HUES48 (cell line): ENCODE data around the gene ELOVL6.

Experiments used
- H3K27ac ChIP-seq: one replicate; pipeline ENCODE4 v1.7.0; 2013; ENCODE audit warnings: low read depth, low read length, inconsistent platforms
- H3K27me3 ChIP-seq: 2 replicates; pipeline ENCODE4 v1.6.1; 2013; ENCODE audit warnings: mild to moderate bottlenecking, low read length; ENCODE audit not compliant: control insufficient read depth, insufficient read depth
- H3K36me3 ChIP-seq: 2 replicates; pipeline ENCODE4 v1.6.1; 2013; ENCODE audit warnings: low read length; ENCODE audit not compliant: control insufficient read depth, insufficient read depth
- H3K4me1 ChIP-seq: 2 replicates; pipeline ENCODE4 v1.6.1; 2013; ENCODE audit warnings: mild to moderate bottlenecking, low read length; ENCODE audit not compliant: control insufficient read depth, insufficient read depth
- H3K4me3 ChIP-seq: 2 replicates; pipeline ENCODE4 v1.5.1; 2013; ENCODE audit warnings: mild to moderate bottlenecking, low read depth, low read length
- H3K9ac ChIP-seq: 2 replicates; pipeline ENCODE4 v1.6.1; 2013; ENCODE audit warnings: mild to moderate bottlenecking, low read depth, low read length, moderate library complexity
- H3K9me3 ChIP-seq: 2 replicates; pipeline ENCODE4 v1.6.1; 2013; ENCODE audit warnings: low read length; ENCODE audit not compliant: control insufficient read depth, insufficient read depth

ELOVL6 gene

DNA sequence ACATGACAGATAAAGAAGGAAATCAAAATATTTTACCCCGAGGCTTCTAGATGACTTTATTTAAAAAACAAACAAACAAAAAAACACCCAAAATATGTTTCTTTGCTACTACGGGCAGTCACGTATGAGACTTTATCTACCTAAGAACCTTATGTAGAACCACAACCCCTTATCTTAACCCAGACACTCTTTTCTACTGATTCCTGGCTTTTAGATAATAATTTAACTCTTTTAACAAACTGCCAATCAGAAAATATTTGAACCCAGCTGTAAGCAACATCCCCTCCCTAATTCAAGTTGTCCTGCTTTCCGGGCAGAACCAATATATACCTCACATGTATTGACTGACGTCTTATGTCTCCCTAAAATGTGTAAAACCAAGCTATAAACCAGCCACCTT is 15.4 kb downstream of the ELOVL6 start:
- H3K4me3 ChIP-seq, result no peak overlapping the region
- peak overlapping the region; percentile 93 for H3K27ac ChIP-seq
- H3K36me3 ChIP-seq, result peaks cover 42% of the 10 kb centered on the region

DNA sequence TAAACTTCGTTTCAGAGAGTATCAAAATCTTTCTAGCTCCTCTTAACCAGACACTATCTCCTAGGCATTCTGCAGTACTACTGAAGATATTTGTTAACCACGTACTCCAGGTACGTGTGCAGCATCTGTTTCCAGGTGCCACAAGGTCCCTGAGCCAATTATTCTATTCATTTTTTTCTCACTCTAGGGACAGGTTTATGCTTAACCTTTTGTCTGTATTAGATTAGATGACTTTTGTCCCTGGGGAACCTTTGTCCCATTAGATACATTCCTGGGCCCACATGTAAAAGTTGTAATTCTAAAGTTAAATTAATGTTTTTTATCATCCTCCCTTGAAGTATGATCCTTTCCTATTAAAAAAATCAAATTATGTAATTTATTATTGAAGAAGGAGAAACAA is 16.5 kb downstream of the ELOVL6 start:
- Histone ChIP-seq H3K27ac (no peak overlapping the region), H3K9me3 (no peaks in the 10 kb centered on the region), H3K9ac (no peak overlapping the region), H3K36me3 (peaks cover 47% of the 10 kb centered on the region), H3K4me1 (peaks cover 18% of the 10 kb centered on the region), H3K4me3 (no peak overlapping the region), H3K27me3 (no peaks in the 10 kb centered on the region)

More for the DNA sequence above, 15.4 kb downstream of the ELOVL6 start:
- no peaks in the 10 kb centered on the region for H3K9me3 ChIP-seq
- no peaks in the 10 kb centered on the region for H3K27me3 ChIP-seq
- no peak overlapping the region for H3K9ac ChIP-seq
- peaks cover 18% of the 10 kb centered on the region for H3K4me1 ChIP-seq

GRCh38 chr4:110175634-110176033 is 22.8 kb downstream of the ELOVL6 start:
- Histone ChIP-seq H3K27me3 (no peaks in the 10 kb centered on the region), H3K9me3 (no peaks in the 10 kb centered on the region), H3K4me3 (no peak overlapping the region), H3K27ac (no peak overlapping the region), H3K4me1 (no peaks in the 10 kb centered on the region), H3K36me3 (peaks cover 52% of the 10 kb centered on the region), H3K9ac (no peak overlapping the region)

DNA sequence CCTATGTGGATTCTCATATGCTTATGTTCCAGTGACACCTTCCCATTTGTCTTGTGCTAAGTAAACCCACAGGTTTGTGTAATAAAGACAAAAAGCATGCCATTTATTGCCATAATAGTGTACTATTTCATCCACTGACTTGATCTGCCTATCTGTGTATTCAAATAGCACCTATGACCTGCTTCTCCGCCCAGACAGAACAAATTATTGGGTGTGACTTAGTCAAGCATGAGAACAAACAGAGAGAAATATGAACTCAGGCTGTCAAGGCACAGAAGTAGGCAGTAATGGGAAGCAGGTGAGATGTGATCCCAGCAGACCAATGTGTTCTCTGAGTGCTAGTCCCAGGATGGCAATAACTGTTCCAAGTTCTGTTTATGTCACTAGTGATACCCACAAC is 25.4 kb downstream of the ELOVL6 start:
- Histone ChIP-seq H3K27me3 (no peaks in the 10 kb centered on the region), H3K36me3 (peaks cover 47% of the 10 kb centered on the region), H3K4me3 (no peak overlapping the region), H3K9ac (no peak overlapping the region), H3K4me1 (no peaks in the 10 kb centered on the region), H3K9me3 (no peaks in the 10 kb centered on the region), H3K27ac (no peak overlapping the region)

DNA sequence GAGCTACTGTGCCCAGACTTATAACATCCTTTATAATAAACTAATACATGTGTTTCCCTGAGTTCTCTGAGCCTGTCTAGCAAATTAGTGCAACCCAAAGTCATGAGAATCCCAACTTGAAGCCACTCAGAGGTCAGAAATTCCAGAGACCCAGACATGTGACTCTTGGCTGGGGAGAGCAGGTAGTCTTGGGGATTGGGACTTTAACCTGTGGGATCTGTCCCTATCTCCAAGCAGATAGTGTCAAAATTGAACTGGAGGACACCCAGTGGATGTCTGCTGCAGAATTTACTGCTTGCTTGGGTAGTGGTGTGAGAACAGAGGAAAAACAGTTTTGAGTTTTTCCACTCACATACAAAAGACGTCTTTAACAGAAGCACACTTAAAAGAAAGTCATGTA is 26.4 kb downstream of the ELOVL6 start:
- Histone ChIP-seq H3K27me3 (no peaks in the 10 kb centered on the region), H3K27ac (peak overlapping the region; percentile 18), H3K36me3 (peaks cover 41% of the 10 kb centered on the region), H3K9ac (no peak overlapping the region), H3K9me3 (no peaks in the 10 kb centered on the region), H3K4me3 (no peak overlapping the region), H3K4me1 (no peaks in the 10 kb centered on the region)

DNA sequence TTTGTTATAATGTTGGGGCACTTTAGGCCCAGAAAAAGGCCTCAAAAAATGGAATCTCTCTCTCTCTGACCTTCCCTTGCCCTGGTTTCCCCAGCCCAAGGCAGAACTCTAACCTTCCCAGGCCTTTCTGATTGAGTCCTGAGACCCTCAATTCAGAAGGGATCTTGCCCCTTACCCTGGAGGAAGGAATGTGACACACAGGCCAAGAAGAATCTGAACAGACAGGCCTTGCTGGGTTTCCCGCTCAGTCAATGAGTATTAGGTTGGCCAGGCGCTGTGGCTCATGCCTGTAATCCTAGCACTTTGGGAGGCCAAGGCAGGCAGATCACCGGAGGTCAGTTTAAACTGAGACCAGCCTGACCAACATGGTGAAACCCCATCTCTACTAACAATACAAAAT is 27.6 kb downstream of the ELOVL6 start:
- Histone ChIP-seq H3K4me3 (no peak overlapping the region), H3K27me3 (no peaks in the 10 kb centered on the region), H3K4me1 (no peaks in the 10 kb centered on the region), H3K36me3 (peaks cover 42% of the 10 kb centered on the region), H3K9me3 (no peaks in the 10 kb centered on the region), H3K9ac (no peak overlapping the region), H3K27ac (no peak overlapping the region)

DNA sequence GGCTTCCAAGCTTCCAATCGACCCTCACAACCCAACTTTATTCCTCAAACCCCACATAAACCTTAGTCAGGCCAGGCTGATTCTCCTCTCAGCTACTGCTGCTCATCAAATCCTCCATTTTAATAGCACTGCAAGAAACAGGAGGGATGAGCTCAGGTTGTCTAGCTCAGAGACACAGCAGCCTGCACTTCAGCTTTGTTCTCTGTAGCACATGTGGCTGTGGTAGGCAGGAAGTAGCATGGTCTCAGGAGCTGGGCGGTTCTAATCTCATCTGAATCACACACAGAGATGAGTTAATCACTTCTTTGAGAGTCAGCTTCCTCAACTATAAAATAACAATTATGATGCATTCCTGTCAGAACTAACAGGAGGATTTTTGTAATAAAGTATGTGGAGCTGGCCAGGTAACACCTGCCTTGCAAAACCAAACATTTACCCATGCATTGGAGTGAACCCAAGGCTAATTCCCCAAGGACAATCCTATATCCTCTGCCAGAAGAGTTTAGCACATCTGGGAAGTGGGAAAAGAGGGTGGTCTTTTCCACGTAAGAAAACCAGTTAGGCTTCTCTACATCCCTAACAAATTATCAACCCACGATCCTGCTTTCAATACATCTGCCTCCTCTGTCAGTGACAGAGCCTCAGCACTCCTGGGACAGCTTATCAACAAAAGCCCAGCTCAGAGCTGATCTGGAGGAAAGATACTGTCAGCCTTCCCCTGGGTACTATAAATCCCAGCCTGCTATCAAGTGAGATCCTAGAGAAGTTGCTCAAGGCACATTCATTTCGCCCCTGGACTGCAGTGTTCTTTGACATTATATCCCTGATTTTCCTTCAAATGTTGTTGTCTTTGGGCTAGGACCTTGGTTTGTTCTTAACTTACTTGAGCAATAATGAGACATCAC is 32.8 kb downstream of the ELOVL6 start:
- Histone ChIP-seq H3K9ac (no peak overlapping the region), H3K36me3 (peaks cover 54% of the 10 kb centered on the region), H3K27ac (no peak overlapping the region), H3K4me1 (no peaks in the 10 kb centered on the region), H3K9me3 (no peaks in the 10 kb centered on the region), H3K4me3 (no peak overlapping the region), H3K27me3 (no peaks in the 10 kb centered on the region)

DNA sequence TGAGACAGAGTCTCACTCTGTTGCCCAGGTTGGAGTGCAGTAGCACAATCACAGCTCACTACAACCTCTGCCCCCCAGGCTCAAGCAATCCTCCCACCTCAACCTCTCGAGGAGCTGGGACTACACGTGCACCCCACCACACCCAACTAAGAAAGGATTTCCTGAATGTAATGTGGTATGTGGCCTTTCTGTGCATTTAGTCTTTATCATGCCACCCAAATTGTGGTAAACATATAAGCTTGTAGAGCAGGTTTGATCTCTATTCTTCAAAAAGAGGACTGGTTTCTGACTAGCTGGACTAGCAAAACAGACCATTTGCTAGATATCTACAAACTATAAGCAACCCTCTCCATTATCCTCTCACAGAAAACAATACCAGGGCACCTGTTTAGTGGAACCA is 33.6 kb downstream of the ELOVL6 start:
- Histone ChIP-seq H3K27ac (no peak overlapping the region), H3K4me3 (no peak overlapping the region), H3K27me3 (no peaks in the 10 kb centered on the region), H3K4me1 (no peaks in the 10 kb centered on the region), H3K36me3 (peaks cover 49% of the 10 kb centered on the region), H3K9ac (no peak overlapping the region), H3K9me3 (no peaks in the 10 kb centered on the region)

DNA sequence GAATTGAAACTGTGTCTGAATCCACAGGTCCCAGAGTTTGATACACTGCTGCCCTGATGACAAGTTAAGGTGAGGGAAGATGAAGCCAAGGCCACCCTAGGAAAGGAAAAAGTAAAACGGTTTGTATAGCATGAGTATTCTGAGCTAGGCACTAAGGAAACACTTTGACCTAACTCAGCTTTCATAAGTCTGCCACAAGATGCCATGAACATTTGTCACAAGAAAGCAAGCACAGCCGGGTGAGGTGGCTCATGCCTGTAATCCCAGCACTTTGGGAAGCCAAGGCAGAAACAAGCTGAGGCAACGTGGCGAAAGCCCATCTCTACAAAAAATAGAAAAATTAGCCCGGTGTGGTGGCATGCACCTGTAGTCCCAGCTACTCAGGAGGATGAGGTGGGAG is 34.2 kb downstream of the ELOVL6 start:
- Histone ChIP-seq H3K27ac (no peak overlapping the region), H3K9me3 (no peaks in the 10 kb centered on the region), H3K4me3 (no peak overlapping the region), H3K9ac (no peak overlapping the region), H3K36me3 (peaks cover 49% of the 10 kb centered on the region), H3K27me3 (no peaks in the 10 kb centered on the region), H3K4me1 (no peaks in the 10 kb centered on the region)

DNA sequence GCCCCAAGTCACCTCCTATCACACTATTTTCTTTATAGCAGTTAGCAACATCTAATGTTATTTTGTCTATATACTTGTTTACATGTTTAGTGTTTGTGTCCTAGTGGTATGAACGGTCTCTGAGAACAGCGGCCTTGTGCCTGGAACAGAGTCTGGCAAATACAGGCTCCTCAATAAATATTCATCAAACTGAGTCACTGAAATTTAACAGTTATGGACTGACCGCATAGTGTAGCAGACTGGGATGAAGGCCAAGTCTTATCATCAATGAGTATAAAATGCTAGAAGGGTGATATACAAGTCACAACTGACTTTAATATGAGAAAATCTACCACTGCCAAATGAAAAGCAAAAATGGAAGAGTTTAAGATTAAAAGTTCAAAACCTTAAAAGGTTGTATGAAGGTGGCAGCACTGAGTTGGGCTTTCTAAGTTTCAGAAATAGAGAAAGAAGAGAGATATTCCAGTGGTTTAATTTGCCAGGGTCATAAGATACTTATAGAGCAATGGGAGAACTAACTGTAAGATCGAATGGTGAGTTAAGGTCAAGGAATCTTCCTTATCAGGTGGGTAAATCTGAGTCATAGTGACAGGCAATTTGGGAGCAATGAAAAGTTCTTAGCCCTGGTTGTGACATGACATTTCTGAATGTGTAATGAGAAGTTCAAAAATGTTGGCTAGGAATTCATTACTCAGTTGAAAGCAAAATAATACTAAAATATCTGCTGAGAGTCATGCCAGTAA is 34.9 kb downstream of the ELOVL6 start:
- Histone ChIP-seq H3K27me3 (no peaks in the 10 kb centered on the region), H3K27ac (no peak overlapping the region), H3K36me3 (peaks cover 48% of the 10 kb centered on the region), H3K4me1 (no peaks in the 10 kb centered on the region), H3K4me3 (no peak overlapping the region), H3K9me3 (no peaks in the 10 kb centered on the region), H3K9ac (no peak overlapping the region)

DNA sequence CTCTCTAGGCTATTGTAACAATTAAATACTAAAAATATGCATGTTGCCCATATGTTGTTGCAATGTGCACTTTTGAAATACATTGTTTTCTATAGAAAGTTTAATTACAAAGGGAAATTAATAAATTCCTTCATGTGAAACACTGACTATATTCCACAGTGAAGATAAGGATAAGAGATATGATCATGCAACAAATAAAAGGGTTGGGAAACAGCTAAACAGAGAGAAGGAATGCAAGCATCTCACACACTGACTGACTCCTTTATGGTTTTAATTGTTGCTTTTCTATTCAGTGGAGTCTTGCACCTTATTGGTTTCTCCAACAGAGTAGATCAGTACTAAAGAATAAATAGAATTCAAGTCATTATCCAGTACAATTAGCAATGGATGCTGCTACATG is 37.8 kb downstream of the ELOVL6 start:
- H3K9me3 ChIP-seq, result no peaks in the 10 kb centered on the region
- H3K9ac ChIP-seq, result no peak overlapping the region
- H3K27ac ChIP-seq, result no peak overlapping the region
- peaks cover 32% of the 10 kb centered on the region for H3K36me3 ChIP-seq
- H3K4me1 ChIP-seq, result no peaks in the 10 kb centered on the region
- no peak overlapping the region for H3K4me3 ChIP-seq
- no peaks in the 10 kb centered on the region for H3K27me3 ChIP-seq
